CD4-positive, alpha-beta T cell treated with Interleukin-12 subunit alpha and Interleukin-12 subunit beta, for 1 hour (primary cell): ENCODE measurements around the gene MXRA8.
A peak's percentile ranks its signal among the peaks of the same experiment; 100 is the strongest.

Source experiments
- DNase-seq: peaks from one replicate; pipeline ENCODE4 v3.0.0-alpha.2; 2020

The MXRA8 gene

GRCh38 chr1:1306070-1306660 lies 52.2 kb downstream of the MXRA8 start:
- no peak for DNase-seq

GRCh38 chr1:1305300-1306069 lies 52.9 kb downstream of the MXRA8 start:
- peak; percentile 70 for DNase-seq

- no peak for DNase-seq
Observed at GRCh38 chr1:1304331-1305299, 53.7 kb downstream of the MXRA8 start.

GRCh38 chr1:1303736-1304135 lies 54.6 kb downstream of the MXRA8 start:
- DNase-seq, result no peak

GRCh38 chr1:1302951-1303509 lies 55.3 kb downstream of the MXRA8 start:
- no peak for DNase-seq
